ENCODE measurements around the gene IGFLR1. TPM values are rescaled to one million over a fixed set of nuclear protein-coding genes. Genes with fewer than 3 reads are reported as not detected.

IGFLR1 gene
- total RNA-seq, 2 donors from 2014 or later: 1.8 to 6.4 TPM

GRCh38 chr19:35716801-35717664 is 25.2 kb downstream of the IGFLR1 start:
- H3K27me3 ChIP-seq: no peaks in the 10 kb centered on the region
- peaks cover 0 to 30% of the 10 kb centered on the region in 2 donors for H3K4me1 ChIP-seq
- H3K4me3 ChIP-seq: peak overlapping the region; percentile 73 to 77
- no peaks in the 10 kb centered on the region for H3K9me3 ChIP-seq
- peak; percentile 94 for DNase-seq (ENCODE audit: low spot score)
- peaks cover 20% of the 10 kb centered on the region for H3K36me3 ChIP-seq
- TF ChIP-seq CTCF (IDR thresholded peaks at IDR 0.05): peak; percentile 86 to 94
- peak overlapping the region; percentile 87 to 93 for H3K27ac ChIP-seq

- peak; percentile 69 for DNase-seq (ENCODE audit: low spot score)
- Histone ChIP-seq H3K4me1 (peaks cover 0 to 30% of the 10 kb centered on the region in 2 donors), H3K27me3 (no peaks in the 10 kb centered on the region), H3K36me3 (peaks cover 13% of the 10 kb centered on the region), H3K27ac (peak overlapping the region; percentile 87 to 93), H3K9me3 (no peaks in the 10 kb centered on the region), H3K4me3 (peak overlapping the region; percentile 73 to 77)
- TF ChIP-seq CTCF (IDR thresholded peaks at IDR 0.05): no peak
Measured at GRCh38 chr19:35715981-35716800, 26.1 kb downstream of the IGFLR1 start.

- Histone ChIP-seq H3K4me3 (no peak overlapping the region), H3K27ac (no peak overlapping the region), H3K36me3 (peaks cover 7% of the 10 kb centered on the region), H3K27me3 (no peaks in the 10 kb centered on the region), H3K4me1 (peaks cover 0 to 30% of the 10 kb centered on the region in 2 donors), H3K9me3 (no peaks in the 10 kb centered on the region)
- DNase-seq (ENCODE audit: low spot score): no peak
- TF ChIP-seq CTCF (IDR thresholded peaks at IDR 0.05): no peak
Measured at GRCh38 chr19:35715355-35715809, 26.9 kb downstream of the IGFLR1 start.

GRCh38 chr19:35714601-35715354 is 27.5 kb downstream of the IGFLR1 start:
- TF ChIP-seq CTCF (IDR thresholded peaks at IDR 0.05): no peak
- Histone ChIP-seq H3K9me3 (no peaks in the 10 kb centered on the region), H3K36me3 (peaks cover 2% of the 10 kb centered on the region), H3K4me1 (peaks cover 0 to 26% of the 10 kb centered on the region in 2 donors), H3K4me3 (no peak overlapping the region), H3K27me3 (no peaks in the 10 kb centered on the region), H3K27ac (no peak overlapping the region)
- no peak for DNase-seq (ENCODE audit: low spot score)

- Histone ChIP-seq H3K27ac (no peak overlapping the region), H3K27me3 (no peaks in the 10 kb centered on the region), H3K36me3 (no peaks in the 10 kb centered on the region), H3K9me3 (no peaks in the 10 kb centered on the region), H3K4me1 (peaks cover 0 to 18% of the 10 kb centered on the region in 2 donors), H3K4me3 (no peak overlapping the region)
- TF ChIP-seq CTCF (IDR thresholded peaks at IDR 0.05): no peak
- DNase-seq (ENCODE audit: low spot score): no peak
Measured at GRCh38 chr19:35713904-35714495, 28.3 kb downstream of the IGFLR1 start.

Measured in right atrium auricular region (tissue), 2 donors.